H1 (cell line): ENCODE results near the gene PARP4. TPM values are rescaled to one million over a fixed set of nuclear protein-coding genes. Genes with fewer than 3 reads are reported as not detected.

Experiments used
- TAF1 ChIP-seq: IDR thresholded peaks from 2 replicates; pipeline ENCODE4 v1.6.1; 2011; ENCODE audit warnings: mild to moderate bottlenecking, low read depth, low read length
- TEAD4 ChIP-seq: IDR thresholded peaks from 2 replicates; pipeline ENCODE4 v1.6.1; 2012; ENCODE audit warnings: low read depth, low read length, inconsistent platforms, mixed read lengths
- polyA plus RNA-seq, 7 experiments: library from polyadenylated mRNA; depleted of rRNA in 3 of 7; stranded (reverse) in 5 of 7; unstranded in 2 of 7; fragments of >200 nt in 5 of 7; fragments of 200-250 nt in 2 of 7; gene quantifications; 1 replicate in 5 of 7; 2 replicates in 1 of 7; 4 replicates in 1 of 7; pipeline versions ENCODE4 v1.2.1 to v1.2.3, GENCODE V29; 2011 to 2013; ENCODE audit warnings: missing spikeins in 2 of 7, mixed read lengths in 2 of 7
- total RNA-seq: library from RNA; stranded (reverse); fragmentation: NEBNext Ultra II Directional; extraction: Animal tissue kit (Norgen Biotek cat#: 25700); gene quantifications from 2 replicates; pipeline ENCODE4 v1.2.1, GENCODE V29; 2021

PARP4 gene
- total and polyA plus RNA-seq, 2 of the 8 experiments (the other 6 are each of a cell fraction or from before 2014, with no cell fraction given) = 22.2 to 40.3 TPM

DNA sequence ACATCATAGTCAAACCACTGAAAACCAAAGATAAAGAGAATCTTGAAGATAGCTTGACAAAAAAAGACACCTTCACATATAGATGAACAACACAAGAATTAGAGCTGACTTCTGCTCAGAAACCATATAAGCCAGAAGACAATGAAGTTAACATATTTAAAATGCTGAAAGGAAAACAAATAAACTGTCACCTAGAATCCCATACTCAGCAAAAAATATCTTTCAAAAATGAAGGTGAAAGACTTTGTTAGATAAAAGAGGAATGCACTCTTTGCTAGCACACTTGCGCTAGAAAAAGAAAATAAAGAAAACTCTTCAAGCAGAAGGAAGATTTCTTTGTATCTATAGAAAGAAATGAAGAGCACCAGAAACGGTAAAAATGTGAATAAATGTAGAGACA is 49.5 kb downstream of the PARP4 start (continued):
- TF ChIP-seq TEAD4 (no peak), TAF1 (no peak)
- TF ChIP-seq, all 59 proteins: peak for 0
